Neural cell (in vitro differentiated cells): ENCODE results near the gene BCO2.

Experiments
- EZH2 ChIP-seq: fragments of 200-600, 300-800 bp; shearing (Covaris generic), sonication (generic); IDR thresholded peaks from 2 replicates; pipeline ENCODE4 v1.6.1; 2014; ENCODE audit warnings: antibody characterized with exemption, low read length, borderline replicate concordance, mild to moderate bottlenecking; ENCODE audit not compliant: insufficient read depth, poor library complexity, severe bottlenecking
- POLR2AphosphoS5 ChIP-seq: IDR thresholded peaks from 2 replicates; pipeline ENCODE4 v1.6.1; 2012
- RAD21 ChIP-seq: fragments of 450-650 bp; conservative IDR thresholded peaks from 2 replicates; pipeline ENCODE4 v1.6.1; 2014; ENCODE audit warnings: antibody characterized with exemption, mild to moderate bottlenecking, moderate library complexity
- TF ChIP-seq, protein P1 (sequence below): fragments of 450-650 bp; IDR thresholded peaks from 2 replicates; pipeline ENCODE4 v1.5.1; 2014; ENCODE audit warnings: antibody characterized with exemption, mild to moderate bottlenecking, moderate library complexity; ENCODE audit not compliant: poor library complexity, severe bottlenecking

DNA sequence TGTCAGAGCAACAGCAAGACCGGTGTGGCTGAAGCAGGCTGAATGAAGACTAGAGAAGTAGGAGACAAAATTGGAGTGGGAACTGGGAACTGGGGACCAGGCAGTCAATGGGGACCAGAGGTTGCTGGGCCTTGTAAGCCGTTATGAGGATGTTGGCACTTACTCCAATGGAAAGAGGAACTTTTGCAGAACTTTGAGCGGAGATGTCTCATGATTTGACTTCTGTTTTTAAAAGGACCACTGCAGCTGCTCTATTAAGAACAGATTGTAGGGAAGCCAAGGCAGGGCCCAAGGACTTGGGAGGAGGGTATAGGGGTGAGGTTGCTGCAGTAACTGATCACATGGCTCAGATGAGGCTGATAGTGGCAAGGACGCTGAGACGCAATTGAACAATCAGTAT lies 45.7 kb upstream of the BCO2 start:
- no peak for TF ChIP-seq RAD21
- TF ChIP-seq POLR2AphosphoS5 = no peak
- TF ChIP-seq, protein P1, sequence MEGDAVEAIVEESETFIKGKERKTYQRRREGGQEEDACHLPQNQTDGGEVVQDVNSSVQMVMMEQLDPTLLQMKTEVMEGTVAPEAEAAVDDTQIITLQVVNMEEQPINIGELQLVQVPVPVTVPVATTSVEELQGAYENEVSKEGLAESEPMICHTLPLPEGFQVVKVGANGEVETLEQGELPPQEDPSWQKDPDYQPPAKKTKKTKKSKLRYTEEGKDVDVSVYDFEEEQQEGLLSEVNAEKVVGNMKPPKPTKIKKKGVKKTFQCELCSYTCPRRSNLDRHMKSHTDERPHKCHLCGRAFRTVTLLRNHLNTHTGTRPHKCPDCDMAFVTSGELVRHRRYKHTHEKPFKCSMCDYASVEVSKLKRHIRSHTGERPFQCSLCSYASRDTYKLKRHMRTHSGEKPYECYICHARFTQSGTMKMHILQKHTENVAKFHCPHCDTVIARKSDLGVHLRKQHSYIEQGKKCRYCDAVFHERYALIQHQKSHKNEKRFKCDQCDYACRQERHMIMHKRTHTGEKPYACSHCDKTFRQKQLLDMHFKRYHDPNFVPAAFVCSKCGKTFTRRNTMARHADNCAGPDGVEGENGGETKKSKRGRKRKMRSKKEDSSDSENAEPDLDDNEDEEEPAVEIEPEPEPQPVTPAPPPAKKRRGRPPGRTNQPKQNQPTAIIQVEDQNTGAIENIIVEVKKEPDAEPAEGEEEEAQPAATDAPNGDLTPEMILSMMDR = no peak
- no peak for TF ChIP-seq EZH2
